ENCODE results near the gene PSME2. TPM values are rescaled to one million over a fixed set of nuclear protein-coding genes. Genes with fewer than 3 reads are reported as not detected.

Gene PSME2, protein sequence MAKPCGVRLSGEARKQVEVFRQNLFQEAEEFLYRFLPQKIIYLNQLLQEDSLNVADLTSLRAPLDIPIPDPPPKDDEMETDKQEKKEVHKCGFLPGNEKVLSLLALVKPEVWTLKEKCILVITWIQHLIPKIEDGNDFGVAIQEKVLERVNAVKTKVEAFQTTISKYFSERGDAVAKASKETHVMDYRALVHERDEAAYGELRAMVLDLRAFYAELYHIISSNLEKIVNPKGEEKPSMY
- total RNA-seq (2021): 96.0 and 153 TPM in 2 replicates
- percentile 78 among the genes with signal in this experiment for Bru-seq, nascent RNA
- BruChase-seq, experiment 1, labeled RNA remaining after a 2-hour chase: percentile 84 among the genes with signal in this experiment
- percentile 89 among the genes with signal in this experiment for BruChase-seq, experiment 2, labeled RNA remaining after a 6-hour chase
- long read RNA-seq, transcript PSME2-201 (11 exons, 1,404 nt): major isoform, 483 of 562 reads
- long read RNA-seq, transcript PSME2-205 (2 exons, 496 nt): minor isoform, 39 of 562 reads
- long read RNA-seq, transcript PSME2-203 (11 exons, 1,502 nt): minor isoform, 14 of 562 reads
- long read RNA-seq, partial matches to known transcripts: 6 of 562 reads
- long read RNA-seq, other reads (novel, unspliced or antisense): 17 of 562 reads

DNA sequence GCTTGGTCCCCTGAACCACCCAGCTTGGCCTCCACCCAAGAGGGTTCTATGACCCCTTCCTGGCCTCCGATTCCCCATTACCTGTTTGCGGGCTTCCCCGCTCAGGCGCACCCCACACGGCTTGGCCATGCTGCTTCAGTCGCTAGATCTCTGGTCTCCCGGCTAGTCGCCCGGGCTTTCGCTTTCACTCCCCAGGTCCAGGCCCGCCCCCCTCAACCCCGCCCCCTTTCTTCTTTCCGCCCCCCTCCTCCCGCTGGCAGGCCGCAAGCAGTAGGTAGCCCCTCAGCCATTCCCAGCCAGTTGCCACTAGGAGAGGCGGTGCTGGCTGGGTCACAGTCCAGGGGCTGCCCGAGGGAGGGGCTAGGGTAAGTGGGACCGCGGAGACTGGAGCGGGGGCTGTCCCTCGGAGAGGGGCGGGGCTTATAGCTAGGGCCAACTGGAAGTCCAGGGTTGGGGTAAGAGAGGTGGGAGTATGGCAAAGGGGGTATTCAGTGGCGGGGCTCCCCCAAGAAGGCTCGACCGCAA, at the start of gene PSME2:
TSS of gene PSME2 (minus strand) at position 158 of the 525 bp plus-strand sequence. CDS start at position 129, 29 bp downstream.
- H3K27ac ChIP-seq: peak within 1 kb of the TSS; percentile 29; the same call in 1 of the 2 replicates
- peaks cover 10% of the 10 kb centered on the region for H3F3A ChIP-seq (ENCODE audit: insufficient read depth, low read depth)
- no peaks in the 10 kb centered on the region; the same call in 1 of the 2 replicates for H3K36me3 ChIP-seq (ENCODE audit: low read depth)
- intact Hi-C loops (cut with micrococcal nuclease; ENCODE audit: unreplicated experiment): loop anchor here (1.0 to 2.0 kb wide), 2 partner anchors 32 to 66 kb away; partner anchors contain the start of genes CHMP4A, DCAF11 and NRL
- ChIA-PET POLR2A (ENCODE audit: unreplicated experiment) (interaction anchor here (0.5 to 1.8 kb wide), 4 partner anchors 32 to 1026 kb away, joined by 3 to 26 read pairs (median 3); partner anchors contain the start of genes DCAF11 and NRL), CTCF (interaction anchor here (0.6 to 1.4 kb wide), 4 partner anchors 15 to 637 kb away, joined by 3 to 4 read pairs (median 4); partner anchors contain the start of genes DCAF11, IRF9 and NRL)
- peak; percentile 90 to 95 for DNase-seq
- no peak for TF ChIP-seq EZH2 (IDR thresholded peaks at IDR 0.05; ENCODE audit: low read depth)
- TF ChIP-seq, protein P1, sequence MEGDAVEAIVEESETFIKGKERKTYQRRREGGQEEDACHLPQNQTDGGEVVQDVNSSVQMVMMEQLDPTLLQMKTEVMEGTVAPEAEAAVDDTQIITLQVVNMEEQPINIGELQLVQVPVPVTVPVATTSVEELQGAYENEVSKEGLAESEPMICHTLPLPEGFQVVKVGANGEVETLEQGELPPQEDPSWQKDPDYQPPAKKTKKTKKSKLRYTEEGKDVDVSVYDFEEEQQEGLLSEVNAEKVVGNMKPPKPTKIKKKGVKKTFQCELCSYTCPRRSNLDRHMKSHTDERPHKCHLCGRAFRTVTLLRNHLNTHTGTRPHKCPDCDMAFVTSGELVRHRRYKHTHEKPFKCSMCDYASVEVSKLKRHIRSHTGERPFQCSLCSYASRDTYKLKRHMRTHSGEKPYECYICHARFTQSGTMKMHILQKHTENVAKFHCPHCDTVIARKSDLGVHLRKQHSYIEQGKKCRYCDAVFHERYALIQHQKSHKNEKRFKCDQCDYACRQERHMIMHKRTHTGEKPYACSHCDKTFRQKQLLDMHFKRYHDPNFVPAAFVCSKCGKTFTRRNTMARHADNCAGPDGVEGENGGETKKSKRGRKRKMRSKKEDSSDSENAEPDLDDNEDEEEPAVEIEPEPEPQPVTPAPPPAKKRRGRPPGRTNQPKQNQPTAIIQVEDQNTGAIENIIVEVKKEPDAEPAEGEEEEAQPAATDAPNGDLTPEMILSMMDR (conservative IDR thresholded peaks at IDR 0.05): no peak
- no peaks in the 10 kb centered on the region for H3K9me3 ChIP-seq (ENCODE audit: insufficient read depth, low read depth)
- H4K20me1 ChIP-seq (ENCODE audit: insufficient read depth): no peaks in the 10 kb centered on the region
- no TSS peak for BruUV-seq (replicated peaks)
- H2AFZ ChIP-seq: peak within 1 kb of the TSS; percentile 79
- no peaks in the 10 kb centered on the region for H3K27me3 ChIP-seq (ENCODE audit: insufficient read depth, low read depth)
- peak within 1 kb of the TSS; percentile 63 for H3K4me3 ChIP-seq
- no peaks in the 10 kb centered on the region for H3K9me2 ChIP-seq (ENCODE audit: insufficient read depth)
- peaks cover 15% of the 10 kb centered on the region for H3K4me1 ChIP-seq (replicated peaks; ENCODE audit: insufficient read depth)
- peaks cover 37% of the 10 kb centered on the region for H3K79me2 ChIP-seq (ENCODE audit: low read depth)
- peak within 1 kb of the TSS; percentile 93 for H3K4me2 ChIP-seq

DNA sequence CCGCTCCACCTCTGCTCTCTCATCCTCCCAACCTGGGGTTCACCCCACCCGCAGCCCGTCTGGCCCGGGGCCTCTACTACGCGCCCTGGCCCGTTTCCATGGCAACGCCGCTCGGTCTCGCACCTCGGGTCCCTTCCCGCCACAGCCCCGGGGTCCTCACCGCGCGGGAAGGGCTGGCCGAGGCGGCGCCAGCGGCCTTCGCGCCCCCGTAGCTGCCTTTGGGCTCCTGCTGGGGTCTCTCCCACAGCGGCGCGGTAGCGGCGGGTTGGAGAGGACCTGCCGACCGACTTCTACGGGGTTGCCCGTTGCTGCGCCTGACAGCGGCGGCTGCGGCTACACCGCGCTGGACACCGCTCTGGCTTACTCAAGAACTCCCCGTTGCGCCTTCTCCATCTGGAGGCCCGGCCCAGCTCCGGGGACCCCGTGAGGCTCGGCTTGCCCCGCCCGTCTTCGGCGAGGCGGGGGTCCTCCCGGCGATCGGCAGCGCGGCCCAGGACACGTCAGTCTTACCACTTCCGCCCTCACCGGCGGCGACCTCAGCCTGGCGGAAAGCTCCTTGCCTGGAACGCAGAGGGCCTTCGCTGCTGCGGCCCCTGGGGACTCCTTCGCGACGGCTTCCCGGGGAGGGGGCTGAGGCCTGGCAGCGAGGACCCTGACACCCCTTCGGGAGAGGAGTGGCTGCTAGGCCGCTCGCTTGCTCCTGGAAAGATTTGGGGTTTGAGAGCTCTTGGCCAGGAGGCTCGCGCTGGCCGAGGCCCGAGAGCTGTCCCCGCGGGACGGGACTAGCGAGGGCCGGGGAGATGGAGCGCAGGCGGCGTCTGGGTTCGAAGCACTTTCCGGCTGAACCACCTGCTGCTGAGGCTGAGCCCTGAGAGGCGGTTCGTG, 49.0 kb upstream of the PSME2 start, which contains the start of gene TM9SF1:
TSS of gene TM9SF1 (minus strand) at position 256 of the 885 bp plus-strand sequence. CDS start 422 bp downstream, outside the sequence.
- H3K4me2 ChIP-seq: peak within 1 kb of the TSS; percentile 71
- no peaks in the 10 kb centered on the region for H3K27me3 ChIP-seq (ENCODE audit: insufficient read depth, low read depth)
- H3K36me3 ChIP-seq (ENCODE audit: low read depth): no peaks in the 10 kb centered on the region
- H3F3A ChIP-seq (ENCODE audit: insufficient read depth, low read depth): peaks cover 8% of the 10 kb centered on the region; the same call in 1 of the 2 replicates
- DNase-seq: peak; percentile 49 to 72
- 0 out of 2 replicates have a peak, but pooled peaks cover 7% of the 10 kb centered on the region for H3K4me1 ChIP-seq (replicated peaks; ENCODE audit: insufficient read depth)
- H3K79me2 ChIP-seq (ENCODE audit: low read depth): peaks cover 35% of the 10 kb centered on the region
- H4K20me1 ChIP-seq (ENCODE audit: insufficient read depth): no peaks in the 10 kb centered on the region
- H3K4me3 ChIP-seq: peak within 1 kb of the TSS; percentile 71
- ChIA-PET CTCF (no interaction called here), POLR2A (ENCODE audit: unreplicated experiment) (interaction anchor here (0.6 to 1.2 kb wide), 3 partner anchors 17 to 58 kb away, joined by 3 to 10 read pairs (median 5); partner anchors contain the start of gene CHMP4A)
- no TSS peak for BruUV-seq (replicated peaks)
- H3K9me3 ChIP-seq (ENCODE audit: insufficient read depth, low read depth): no peaks in the 10 kb centered on the region
- H3K9me2 ChIP-seq (ENCODE audit: insufficient read depth): no peaks in the 10 kb centered on the region
- intact Hi-C loops (cut with micrococcal nuclease; ENCODE audit: unreplicated experiment): loop anchor here (2.0 kb wide), 1 partner anchor 17 kb away; the partner anchor contains the start of gene CHMP4A
- peak within 1 kb of the TSS; percentile 91 for H2AFZ ChIP-seq
- H3K27ac ChIP-seq: peak within 1 kb of the TSS; percentile 80
- TF ChIP-seq, protein P1 (conservative IDR thresholded peaks at IDR 0.05): no peak
- no peak for TF ChIP-seq EZH2 (IDR thresholded peaks at IDR 0.05; ENCODE audit: low read depth)
